SU-DHL-6 (cell line): ENCODE results near the gene ELF4.

ENCODE experiments used
- H2AFZ ChIP-seq: fragments of 200-600 bp; sonication (generic); 2 replicates; pipeline ENCODE4 v1.6.1; 2014; ENCODE audit warnings: low read depth, mild to moderate bottlenecking, moderate library complexity, mixed read lengths, antibody characterized with exemption, low read length; ENCODE audit not compliant: severe bottlenecking
- H3F3A ChIP-seq: fragments of 200-600 bp; shearing (Covaris generic); 2 replicates; pipeline ENCODE4 v1.6.0; 2016; ENCODE audit warnings: antibody characterized with exemption, mild to moderate bottlenecking; ENCODE audit not compliant: insufficient read depth
- H3K27ac ChIP-seq: fragments of 200-600 bp; sonication (generic); 2 replicates; pipeline ENCODE4 v1.5.1; 2016; ENCODE audit warnings: low read depth, mild to moderate bottlenecking, low read length, moderate library complexity, mixed read lengths
- H3K27me3 ChIP-seq: fragments of 200-600 bp; sonication (generic), shearing (Covaris generic); 2 replicates; pipeline ENCODE4 v1.6.0; 2014; ENCODE audit warnings: mild to moderate bottlenecking, low read length
- H3K36me3 ChIP-seq: fragments of 200-600 bp; sonication (generic); 2 replicates; pipeline ENCODE4 v1.6.1; 2014; ENCODE audit warnings: mild to moderate bottlenecking, low read length, mixed read lengths
- H3K4me2 ChIP-seq: fragments of 300-600, 200-600 bp; shearing (Covaris generic), sonication (generic); 2 replicates; pipeline ENCODE4 v1.6.0; 2014; ENCODE audit warnings: low read length, low read depth, mild to moderate bottlenecking; ENCODE audit not compliant: poor library complexity, severe bottlenecking
- H3K4me3 ChIP-seq: fragments of 200-600 bp; sonication (generic); 2 replicates; pipeline ENCODE4 v1.5.1; 2014; ENCODE audit warnings: antibody characterized with exemption, low read length, mild to moderate bottlenecking, mixed read lengths; ENCODE audit not compliant: insufficient read depth, poor library complexity, severe bottlenecking
- H3K79me2 ChIP-seq: fragments of 200-600 bp; sonication (generic); 2 replicates; pipeline ENCODE4 v1.6.1; 2014; ENCODE audit warnings: mild to moderate bottlenecking, low read length, moderate library complexity; ENCODE audit not compliant: insufficient read depth
- H3K9ac ChIP-seq: fragments of 200-600 bp; sonication (generic); 2 replicates; pipeline ENCODE4 v1.7.0; 2014; ENCODE audit warnings: mild to moderate bottlenecking, low read length
- H3K9me2 ChIP-seq: fragments of 200-600 bp; sonication (generic); replicated peaks from 2 replicates; pipeline ENCODE4 v1.6.1; 2014; ENCODE audit warnings: low read length; ENCODE audit not compliant: insufficient read depth
- H3K9me3 ChIP-seq: fragments of 200-600 bp; sonication (generic); 2 replicates; pipeline ENCODE4 v1.6.1; 2014; ENCODE audit warnings: low read length, mixed read lengths; ENCODE audit not compliant: insufficient read depth
- H4K20me1 ChIP-seq: fragments of 200-600 bp; sonication (generic); 2 replicates; pipeline ENCODE4 v1.6.1; 2014; ENCODE audit warnings: low read depth, mild to moderate bottlenecking, antibody characterized with exemption, low read length, moderate library complexity, mixed read lengths
- CTCF ChIP-seq: fragments of 200-600 bp; sonication (generic); IDR thresholded peaks from one replicate; pipeline ENCODE4 v1.5.1; 2017; ENCODE audit warnings: antibody characterized with exemption, mild to moderate bottlenecking, low read length, moderate library complexity; ENCODE audit not compliant: insufficient read depth, poor library complexity, severe bottlenecking
- EZH2phosphoT487 ChIP-seq: fragments of 200-600 bp; sonication (generic), shearing (Covaris generic); conservative IDR thresholded peaks from 2 replicates; pipeline ENCODE4 v1.6.1; 2018; ENCODE audit warnings: mild to moderate bottlenecking, antibody characterized with exemption, low read length, moderate library complexity, mixed read lengths

Gene ELF4

GRCh38 chrX:130144509-130144908 lies 34.2 kb upstream of the ELF4 start:
- no peaks in the 10 kb centered on the region for H3K79me2 ChIP-seq
- no peaks in the 10 kb centered on the region for H3K9me3 ChIP-seq
- H3K36me3 ChIP-seq, result peaks cover 2% of the 10 kb centered on the region; the same call in 1 of the 2 replicates
- no peak overlapping the region for H3K4me2 ChIP-seq
- H3K27ac ChIP-seq, result no peak overlapping the region
- H2AFZ ChIP-seq, result no peak overlapping the region
- no peaks in the 10 kb centered on the region for H3F3A ChIP-seq
- H3K27me3 ChIP-seq, result no peaks in the 10 kb centered on the region
- H3K9me2 ChIP-seq, result no peaks in the 10 kb centered on the region
- no peak overlapping the region for H3K4me3 ChIP-seq
- no peaks in the 10 kb centered on the region for H4K20me1 ChIP-seq
- TF ChIP-seq EZH2phosphoT487, result no peak
- TF ChIP-seq CTCF, result no peak
- no peak overlapping the region for H3K9ac ChIP-seq

- H3K27ac ChIP-seq, result no peak overlapping the region
- no peak overlapping the region for H3K4me2 ChIP-seq
- H3K4me3 ChIP-seq, result no peak overlapping the region
- H3K9ac ChIP-seq, result no peak overlapping the region
- H2AFZ ChIP-seq, result no peak overlapping the region
- H4K20me1 ChIP-seq, result no peaks in the 10 kb centered on the region
- no peaks in the 10 kb centered on the region for H3K27me3 ChIP-seq
- TF ChIP-seq EZH2phosphoT487 (no peak), CTCF (no peak)
- H3K79me2 ChIP-seq, result no peaks in the 10 kb centered on the region
- no peaks in the 10 kb centered on the region; the same call in 1 of the 2 replicates for H3K36me3 ChIP-seq
- H3K9me3 ChIP-seq, result no peaks in the 10 kb centered on the region
- no peaks in the 10 kb centered on the region for H3F3A ChIP-seq
- no peaks in the 10 kb centered on the region for H3K9me2 ChIP-seq
Observed at GRCh38 chrX:130139474-130140201, 29.3 kb upstream of the ELF4 start.

- Histone ChIP-seq H3K27ac (no peak overlapping the region), H3K4me3 (no peak overlapping the region), H3K9ac (no peak overlapping the region), H3K36me3 (no peaks in the 10 kb centered on the region; the same call in 1 of the 2 replicates), H3K9me3 (no peaks in the 10 kb centered on the region), H3K9me2 (no peaks in the 10 kb centered on the region), H3K4me2 (no peak overlapping the region), H3K27me3 (no peaks in the 10 kb centered on the region), H3K79me2 (no peaks in the 10 kb centered on the region), H3F3A (no peaks in the 10 kb centered on the region), H2AFZ (no peak overlapping the region), H4K20me1 (no peaks in the 10 kb centered on the region)
- no peak for TF ChIP-seq CTCF
- TF ChIP-seq EZH2phosphoT487, result no peak
Observed at GRCh38 chrX:130136961-130137360, 26.7 kb upstream of the ELF4 start.
